ENCODE results near the gene UNC5C.

- TF ChIP-seq EZH2 (IDR thresholded peaks at IDR 0.05) (peak; percentile 36), CTCF (IDR thresholded peaks at IDR 0.05) (no peak), EZH2phosphoT487 (IDR thresholded peaks at IDR 0.05) (peak; percentile 15)
Measured at GRCh38 chr4:95549246-95550114, 707 bp upstream of the UNC5C start.

Data from neural progenitor cell (in vitro differentiated cells).